NCI-H2029 treated with DMSO at 0.1 percent for 48 hours (cell line): ENCODE measurements around the gene PEAK3.

ENCODE experiments used
- DNase-seq: peaks from one replicate; lab custom pipeline; 2025; lab: John Stamatoyannopoulos, UW

Gene PEAK3

GRCh38 chr19:2270423-2271233 lies 11.3 kb downstream of the PEAK3 start:
- DNase-seq = no peak

DNA sequence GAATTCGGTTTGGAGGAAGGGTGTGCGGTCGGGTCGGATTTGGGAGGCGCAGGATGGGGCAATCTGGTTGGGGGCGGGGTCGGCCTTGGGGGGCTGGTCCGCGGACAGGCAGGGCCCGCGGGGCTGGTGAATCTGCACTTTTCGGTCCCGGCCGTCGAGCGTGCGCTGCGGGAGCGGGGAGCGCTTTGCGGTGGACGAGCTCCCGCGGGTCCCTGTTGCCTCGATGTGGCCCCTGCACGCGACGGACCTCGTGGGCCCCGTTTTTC lies 11.9 kb downstream of the PEAK3 start:
- no peak for DNase-seq

DNA sequence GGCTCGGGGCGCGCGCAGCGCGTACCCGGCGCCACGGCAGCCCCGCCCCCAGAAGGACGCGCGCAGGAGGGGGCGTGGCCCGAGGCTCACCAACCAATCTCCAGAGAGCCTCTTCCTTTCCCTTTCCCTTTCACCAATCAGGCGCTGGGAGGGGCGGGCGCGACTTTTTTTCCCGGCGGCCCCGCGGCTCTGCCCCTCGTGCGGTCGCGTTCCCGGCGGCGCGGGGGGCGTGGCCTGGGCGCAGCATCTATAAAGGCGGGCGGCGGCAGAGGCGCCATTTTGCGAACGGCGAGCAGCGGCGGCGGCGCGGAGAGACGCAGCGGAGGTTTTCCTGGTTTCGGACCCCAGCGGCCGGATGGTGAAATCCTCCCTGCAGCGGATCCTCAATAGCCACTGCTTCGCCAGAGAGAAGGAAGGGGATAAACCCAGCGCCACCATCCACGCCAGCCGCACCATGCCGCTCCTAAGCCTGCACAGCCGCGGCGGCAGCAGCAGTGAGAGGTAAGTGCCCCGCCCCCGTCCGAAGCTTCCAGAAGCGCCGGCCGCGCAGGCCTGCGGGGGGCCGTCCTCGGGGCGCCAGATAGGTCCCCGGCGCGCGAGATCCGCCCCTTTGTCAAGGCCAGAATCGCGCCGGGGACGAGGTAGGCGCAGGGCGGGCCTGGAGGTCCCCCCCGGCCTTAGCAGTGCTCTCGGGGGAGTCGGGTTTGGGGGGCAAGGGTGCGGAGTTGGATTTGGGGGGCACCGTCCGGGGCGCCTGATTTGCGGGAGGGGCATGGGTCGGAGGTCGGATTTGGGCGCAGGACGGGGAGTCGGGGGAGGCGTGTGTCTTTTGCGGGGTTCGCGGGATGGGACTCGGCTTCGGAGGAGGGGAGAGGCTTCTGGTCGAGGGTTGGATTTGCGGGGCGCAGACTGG lies 12.5 kb downstream of the PEAK3 start:
- peak; percentile 95 for DNase-seq

DNA sequence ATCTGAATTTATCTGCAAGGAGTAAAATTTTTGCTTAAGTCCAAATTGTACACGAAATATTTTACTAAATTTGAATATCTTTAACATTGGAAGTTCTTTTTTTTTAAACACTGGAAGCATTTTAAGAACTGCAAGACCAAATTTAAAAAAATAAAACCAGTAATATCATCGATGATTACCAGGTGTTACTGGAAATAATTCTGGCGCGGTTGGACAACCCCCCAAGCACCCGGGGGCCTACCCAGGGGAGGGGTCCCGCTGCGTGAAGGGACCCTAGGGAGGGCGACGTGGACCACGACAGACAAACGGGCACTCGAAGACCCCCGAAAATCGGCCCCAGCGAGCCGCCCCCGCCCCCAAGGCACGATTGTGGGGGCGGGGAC lies 13.1 kb downstream of the PEAK3 start:
- no peak for DNase-seq

GRCh38 chr19:2268480-2268830 lies 13.5 kb downstream of the PEAK3 start:
- DNase-seq = no peak

GRCh38 chr19:2266183-2266993 lies 15.6 kb downstream of the PEAK3 start:
- DNase-seq = peak; percentile 57

GRCh38 chr19:2261438-2262172 lies 20.4 kb downstream of the PEAK3 start:
- DNase-seq = no peak

- peak; percentile 32 for DNase-seq
These were observed 21.6 kb downstream of the PEAK3 start for GRCh38 chr19:2260341-2260805.

- DNase-seq = peak; percentile 34
These were observed 22.6 kb downstream of the PEAK3 start for GRCh38 chr19:2259336-2259735.

DNA sequence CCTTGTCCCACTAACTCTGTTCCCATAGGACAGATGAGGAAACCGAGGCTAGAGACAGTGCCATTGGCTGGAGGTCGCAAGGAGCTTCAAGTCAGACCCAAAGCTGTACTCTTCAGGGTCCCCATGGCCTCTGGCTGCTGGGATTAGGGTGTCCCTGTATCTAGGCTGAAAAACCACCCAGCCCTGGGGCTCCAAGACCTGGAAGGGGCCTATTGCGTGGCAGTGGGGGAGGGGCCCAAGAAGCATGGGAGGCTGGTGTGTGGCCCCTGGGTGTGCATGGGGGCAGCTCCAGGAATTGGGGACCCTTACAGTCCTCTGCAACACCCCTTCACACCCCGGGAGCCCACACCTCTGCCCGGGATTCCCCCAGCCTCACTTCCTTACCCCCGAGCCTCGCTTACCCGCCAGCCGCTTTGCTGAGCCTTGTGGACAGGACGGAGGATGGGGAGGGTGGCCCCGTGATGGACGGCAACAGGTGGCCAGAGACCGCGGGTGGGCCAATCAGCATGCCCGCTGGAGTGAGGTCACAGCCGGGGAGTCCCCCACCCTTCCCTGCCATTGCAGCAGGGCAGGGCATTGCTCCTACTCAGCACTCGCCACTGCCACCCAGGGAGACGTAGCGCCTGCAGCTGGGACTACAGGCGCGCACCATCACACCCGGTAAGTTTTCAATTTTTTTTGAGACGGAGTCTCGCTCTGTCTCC lies 25.8 kb downstream of the PEAK3 start, which contains the start of gene JSRP1:
TSS of gene JSRP1 (minus strand) at position 436 of the 704 bp plus-strand sequence. CDS start 1,103 bp downstream, outside the sequence.
- DNase-seq = peak; percentile 39

GRCh38 chr19:2255112-2255845 lies 26.7 kb downstream of the PEAK3 start:
- peak; percentile 53 for DNase-seq

GRCh38 chr19:2254064-2254872 lies 27.7 kb downstream of the PEAK3 start:
- no peak for DNase-seq

DNA sequence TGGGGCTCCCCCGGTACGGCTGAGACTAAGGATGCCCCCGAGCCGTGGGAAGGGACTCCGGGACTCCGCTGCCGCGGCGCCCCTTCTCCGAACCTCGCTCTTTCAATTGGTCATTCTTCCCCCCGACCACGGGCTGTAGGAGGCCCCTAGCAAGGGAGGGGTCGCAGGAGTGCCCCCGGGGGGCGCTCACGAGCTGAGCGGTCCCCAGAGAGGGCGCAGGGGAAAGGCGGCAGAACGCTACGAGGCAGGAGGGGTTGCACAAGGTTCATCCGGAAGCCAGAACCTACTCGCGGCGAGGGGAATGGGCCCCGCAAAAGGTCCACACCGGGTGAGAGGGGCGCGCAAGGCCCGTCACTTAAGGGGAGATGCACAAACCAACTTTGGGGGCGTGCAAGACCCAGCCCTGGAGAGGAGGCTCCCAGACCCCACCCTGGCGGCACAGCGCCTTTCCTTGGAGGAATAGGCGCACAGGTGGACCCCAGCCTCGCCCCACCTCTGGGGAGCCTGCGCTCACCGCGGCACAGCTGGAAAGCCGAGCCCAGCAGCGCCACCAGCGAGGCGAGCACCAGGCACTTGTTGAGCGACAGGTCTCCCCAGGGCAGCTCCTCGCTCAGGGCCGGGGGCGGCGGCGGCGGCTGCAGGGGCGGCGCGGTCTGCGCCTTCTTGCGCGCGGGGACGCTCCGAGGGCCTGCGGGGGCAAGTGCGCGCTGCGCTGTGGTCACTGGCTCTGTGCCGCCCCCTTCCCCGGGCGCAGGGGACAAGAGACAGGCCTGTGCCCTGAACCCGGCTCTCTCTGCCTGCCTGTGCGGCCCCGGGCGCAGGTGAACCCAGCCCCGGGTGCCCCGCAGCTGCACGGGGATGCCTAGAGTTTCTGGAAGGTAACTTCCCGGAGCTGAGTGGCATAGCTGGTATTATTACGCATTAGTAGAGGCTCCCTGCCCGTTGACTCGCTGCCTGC lies 28.6 kb downstream of the PEAK3 start:
- no peak for DNase-seq

DNA sequence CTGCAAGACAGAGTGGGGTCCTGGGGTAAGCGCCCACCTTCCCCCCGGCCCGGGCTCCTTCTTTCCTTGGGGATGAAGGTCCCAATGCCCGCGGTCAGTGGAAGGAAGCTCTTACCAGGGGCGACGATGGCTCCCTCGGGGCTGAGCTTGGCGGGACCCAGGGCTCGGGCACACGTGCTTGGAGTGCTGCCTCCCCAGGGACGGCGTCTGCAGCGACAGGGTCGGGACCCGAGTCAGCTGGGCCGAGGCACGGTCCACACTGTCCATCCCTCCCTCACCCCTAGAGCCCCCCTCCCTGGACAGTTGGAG lies 29.2 kb downstream of the PEAK3 start:
- no peak for DNase-seq

- no peak for DNase-seq
These were observed 29.7 kb downstream of the PEAK3 start for GRCh38 chr19:2252055-2252796.

- DNase-seq = no peak
These were observed 30.6 kb downstream of the PEAK3 start for GRCh38 chr19:2251106-2252054.

- DNase-seq = no peak
These were observed 31.2 kb downstream of the PEAK3 start for GRCh38 chr19:2250766-2251105.
